ENCODE measurements around the gene NOTUM.
"Not testable (repeated sequence)": the region's sequence is repeated elsewhere in the genome, so short reads cannot be mapped to it uniquely, and the experiment has no call there.

NOTUM gene

DNA sequence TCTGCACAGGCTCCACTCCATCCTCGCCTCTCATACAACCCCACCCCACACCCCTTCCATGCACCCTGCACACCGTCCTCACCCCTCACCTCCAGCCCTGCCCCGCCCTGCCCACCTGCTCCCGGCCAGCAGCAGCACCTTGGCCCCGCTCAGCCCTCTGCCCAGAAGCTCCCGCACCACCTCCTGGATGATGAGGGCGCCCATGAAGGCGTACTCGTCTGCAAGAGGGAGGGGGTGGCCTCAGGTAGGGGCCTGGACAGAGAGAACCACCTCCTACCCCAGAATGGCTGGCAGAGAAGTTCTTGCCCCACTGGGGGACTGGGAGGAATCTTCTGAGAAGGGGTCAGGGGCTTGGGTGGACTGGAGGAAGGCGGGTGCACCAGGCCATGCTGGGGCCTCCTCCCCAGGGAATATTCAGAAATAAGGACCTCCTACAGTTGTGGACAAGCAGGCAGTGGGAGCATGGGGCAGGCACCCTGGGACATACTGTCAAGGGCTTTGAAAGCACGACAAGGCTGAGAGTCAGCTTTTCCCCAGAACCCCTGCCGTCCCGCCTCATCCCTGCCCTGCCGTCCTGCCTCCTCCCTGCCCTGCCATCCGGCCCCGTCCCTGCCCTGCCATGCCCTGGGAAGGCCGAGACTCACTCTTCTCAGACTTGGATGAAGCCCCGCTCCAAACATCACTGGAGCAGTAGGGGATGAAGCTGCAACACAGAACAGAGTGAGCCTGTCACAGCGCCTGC is 3.1 kb downstream of the NOTUM start:
- DNase-seq (ENCODE audit: low spot score), result no peak

DNA sequence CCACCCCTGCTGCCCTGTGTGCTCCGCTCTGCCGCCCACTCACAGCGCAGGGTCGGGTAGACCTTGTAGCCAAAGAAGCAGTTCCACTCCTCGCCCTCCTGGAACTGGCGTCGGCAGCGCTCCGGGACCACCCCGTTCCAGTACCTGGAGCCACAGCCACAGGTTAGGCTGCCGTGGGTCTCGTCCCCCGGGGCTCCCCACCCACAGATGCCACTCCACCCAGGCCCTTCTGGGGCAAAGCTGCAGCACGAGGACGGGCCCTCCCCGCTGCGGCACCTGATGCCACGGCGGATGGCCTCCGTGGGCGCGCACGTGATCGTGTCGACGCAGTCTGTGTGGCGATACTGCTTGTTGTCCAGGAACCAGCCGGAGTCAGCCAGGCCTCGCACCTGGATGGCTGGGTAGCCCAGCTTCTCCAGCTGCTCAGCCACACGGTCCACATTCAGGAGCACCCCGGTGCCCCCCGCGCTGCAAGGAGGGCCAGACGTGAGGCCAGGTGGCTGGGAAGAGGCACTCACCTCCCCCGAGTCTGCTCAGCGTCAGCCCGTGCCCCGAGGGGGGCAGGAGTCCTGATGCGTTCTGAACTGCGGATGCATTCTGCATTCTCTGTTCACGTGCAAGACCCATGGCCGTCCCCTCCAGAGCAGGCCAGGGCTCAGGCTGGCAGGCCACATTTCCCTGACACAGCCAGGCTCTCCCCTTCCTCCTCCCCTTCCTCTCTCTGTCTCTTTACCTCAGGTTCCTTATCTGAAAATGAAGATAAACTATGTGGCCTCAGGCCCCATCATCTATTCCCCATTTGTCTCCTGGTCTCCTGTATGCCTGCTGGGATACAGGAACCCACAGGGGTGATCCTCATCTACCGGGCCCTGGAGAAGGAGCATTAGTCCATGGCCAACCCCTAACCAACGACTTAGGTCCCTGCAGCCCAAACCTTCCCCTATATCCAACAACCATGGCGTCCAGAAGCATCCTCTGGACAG is 4.1 kb downstream of the NOTUM start:
- DNase-seq (ENCODE audit: low spot score), result no peak

DNA sequence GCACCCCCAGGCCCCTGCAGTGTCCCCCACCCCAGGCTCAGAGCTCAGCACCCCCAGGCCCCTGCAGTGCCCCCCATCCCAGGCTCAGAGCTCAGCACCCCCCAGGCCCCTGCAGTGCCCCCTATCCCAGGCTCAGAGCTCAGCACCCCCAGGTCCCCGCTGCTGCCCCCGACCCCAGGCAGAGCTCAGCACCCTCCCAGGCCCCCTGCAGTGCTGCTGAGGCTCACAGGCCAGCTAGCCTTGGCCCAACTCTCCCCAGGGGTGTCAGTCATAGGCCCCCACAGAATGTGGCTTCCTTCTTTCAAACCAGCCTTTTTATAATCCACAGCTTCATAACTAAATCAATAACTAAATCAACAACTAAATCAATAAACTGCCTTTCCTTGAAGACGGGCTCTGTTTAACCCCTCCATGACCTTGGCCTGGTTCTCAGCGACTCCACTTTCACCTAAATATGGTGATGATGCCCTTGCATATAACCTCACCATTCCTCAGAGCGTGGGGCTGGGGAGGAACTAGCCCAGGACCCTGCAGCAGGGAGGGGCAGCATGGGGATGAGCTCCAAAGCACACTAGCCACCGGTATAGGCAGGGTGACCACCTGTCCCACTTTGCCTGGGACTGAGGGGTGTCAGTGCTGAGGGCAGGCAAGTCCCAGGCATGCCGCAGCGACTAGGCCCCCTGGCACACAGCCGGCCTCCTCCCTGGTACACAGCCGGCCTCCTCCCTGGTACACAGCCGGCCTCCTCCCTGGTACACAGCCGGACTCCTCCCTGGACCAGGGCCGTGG is 5.0 kb downstream of the NOTUM start:
- DNase-seq (ENCODE audit: low spot score), result no peak

DNA sequence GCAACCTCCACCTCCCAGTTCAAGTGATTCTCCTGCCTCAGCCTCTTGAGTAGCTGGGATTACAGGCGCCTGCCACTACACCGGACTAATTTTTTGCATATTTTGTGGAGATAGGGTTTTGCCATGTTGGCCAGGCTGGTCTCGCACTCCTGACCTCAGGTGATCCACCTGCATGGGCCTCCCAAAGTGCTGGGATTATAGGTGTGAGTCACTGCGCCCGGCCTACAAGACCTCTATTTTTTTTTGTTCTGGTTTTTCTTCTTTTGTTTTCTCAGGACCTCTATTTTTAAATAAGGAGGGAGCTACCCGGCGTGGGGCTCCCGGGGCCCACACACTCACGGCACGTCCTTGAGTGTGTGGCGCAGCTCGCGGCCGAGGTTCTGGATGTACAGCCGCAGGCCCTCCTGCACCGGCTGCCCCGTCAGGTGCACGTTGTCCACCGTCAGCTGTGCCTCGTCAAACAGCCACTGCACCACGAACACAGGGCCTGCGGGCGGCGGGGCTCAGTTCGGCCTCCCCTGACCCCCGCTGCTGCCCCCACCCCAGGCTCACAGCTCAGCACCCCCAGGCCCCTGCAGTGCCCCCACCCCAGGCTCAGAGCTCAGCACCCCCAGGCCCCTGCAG is 5.8 kb downstream of the NOTUM start:
- DNase-seq (ENCODE audit: low spot score), result no peak

DNA sequence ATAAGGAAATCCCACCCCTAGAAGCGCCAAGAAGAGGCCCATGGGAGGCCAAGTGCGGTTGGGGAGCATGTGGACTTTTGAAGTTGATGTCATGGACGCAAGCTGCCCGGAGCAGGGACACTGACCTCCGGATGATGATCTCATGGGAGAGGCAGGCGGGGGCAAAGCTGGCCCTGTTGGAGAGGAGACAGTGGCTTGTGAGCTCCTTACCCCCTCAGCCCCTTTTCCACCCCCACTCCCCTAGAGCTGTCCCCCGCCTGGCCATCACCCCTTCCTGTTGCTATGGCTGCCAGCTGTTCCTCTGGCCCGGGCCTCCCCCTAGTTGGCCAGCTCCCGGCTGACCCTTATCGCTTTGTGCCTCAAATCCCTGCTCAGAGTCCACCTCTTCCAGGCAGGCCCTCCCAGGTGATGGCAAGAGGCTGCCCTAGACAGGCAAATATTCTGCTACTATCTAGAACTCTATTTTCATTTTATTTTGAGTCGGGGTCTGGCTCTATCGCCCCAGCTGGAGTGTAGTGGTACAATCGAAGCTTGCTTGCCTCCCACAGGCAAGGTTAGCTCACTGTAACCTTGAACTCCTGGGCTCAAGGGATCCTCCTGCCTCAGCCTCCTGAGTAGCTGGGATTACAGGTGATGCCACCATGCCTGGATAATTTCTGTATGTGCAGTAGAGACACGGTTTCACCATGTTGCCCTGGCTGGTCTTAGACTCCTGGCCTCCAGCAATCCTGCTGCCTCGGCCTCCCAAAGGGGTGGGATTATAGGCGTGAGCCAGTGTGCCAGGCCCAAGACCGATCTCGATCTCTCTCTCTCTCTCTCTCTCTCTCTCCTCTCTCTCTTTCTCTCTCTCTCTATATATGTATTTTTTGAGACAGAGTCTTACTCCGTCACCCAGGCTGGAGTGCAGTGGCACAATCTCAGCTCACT is 6.6 kb downstream of the NOTUM start:
- DNase-seq (ENCODE audit: low spot score), result no peak

DNA sequence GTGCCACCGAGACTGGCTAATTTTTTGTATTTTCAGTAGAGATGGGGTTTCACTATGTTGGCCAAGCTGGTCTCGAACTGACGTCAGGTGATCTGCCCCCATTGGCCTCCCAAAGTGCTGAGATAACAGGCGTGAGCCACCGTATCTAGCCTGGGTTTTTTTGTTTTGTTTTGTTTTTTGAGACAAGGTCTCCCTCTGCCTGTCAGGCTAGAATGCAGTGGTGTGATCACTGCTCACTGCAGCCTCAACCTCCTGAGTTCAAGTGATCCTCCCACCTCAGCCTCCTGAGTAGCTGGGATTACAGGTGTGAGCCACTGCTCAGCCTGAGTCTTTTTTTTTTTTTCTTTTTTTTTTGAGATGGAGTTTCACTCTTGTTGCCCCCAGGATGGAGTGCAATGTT is 7.5 kb downstream of the NOTUM start:
- DNase-seq (ENCODE audit: low spot score), result not testable (repeated sequence)

DNA sequence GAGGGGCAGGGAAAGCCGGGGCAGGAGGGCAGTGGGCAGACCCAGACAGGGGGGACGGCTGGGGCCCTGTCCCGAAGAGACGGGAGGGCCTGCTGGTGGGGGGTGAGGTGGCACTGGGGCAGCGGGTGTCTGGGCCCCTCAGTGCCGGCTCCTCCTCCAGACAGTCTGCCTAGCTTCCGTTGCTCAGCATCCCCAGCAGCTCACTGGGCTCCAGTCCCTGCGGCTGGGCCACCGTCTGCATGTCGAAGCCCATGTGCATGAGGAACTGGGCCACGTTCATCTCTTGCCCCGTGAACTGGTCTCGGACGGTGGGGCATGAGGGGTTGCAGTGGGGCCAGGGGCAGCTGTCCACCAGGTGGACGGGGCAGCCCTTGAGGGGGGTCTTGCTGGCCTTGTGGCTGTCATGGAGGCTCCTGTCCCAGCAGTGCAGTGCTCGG is 8.2 kb downstream of the NOTUM start:
- no peak for DNase-seq (ENCODE audit: low spot score)

DNA sequence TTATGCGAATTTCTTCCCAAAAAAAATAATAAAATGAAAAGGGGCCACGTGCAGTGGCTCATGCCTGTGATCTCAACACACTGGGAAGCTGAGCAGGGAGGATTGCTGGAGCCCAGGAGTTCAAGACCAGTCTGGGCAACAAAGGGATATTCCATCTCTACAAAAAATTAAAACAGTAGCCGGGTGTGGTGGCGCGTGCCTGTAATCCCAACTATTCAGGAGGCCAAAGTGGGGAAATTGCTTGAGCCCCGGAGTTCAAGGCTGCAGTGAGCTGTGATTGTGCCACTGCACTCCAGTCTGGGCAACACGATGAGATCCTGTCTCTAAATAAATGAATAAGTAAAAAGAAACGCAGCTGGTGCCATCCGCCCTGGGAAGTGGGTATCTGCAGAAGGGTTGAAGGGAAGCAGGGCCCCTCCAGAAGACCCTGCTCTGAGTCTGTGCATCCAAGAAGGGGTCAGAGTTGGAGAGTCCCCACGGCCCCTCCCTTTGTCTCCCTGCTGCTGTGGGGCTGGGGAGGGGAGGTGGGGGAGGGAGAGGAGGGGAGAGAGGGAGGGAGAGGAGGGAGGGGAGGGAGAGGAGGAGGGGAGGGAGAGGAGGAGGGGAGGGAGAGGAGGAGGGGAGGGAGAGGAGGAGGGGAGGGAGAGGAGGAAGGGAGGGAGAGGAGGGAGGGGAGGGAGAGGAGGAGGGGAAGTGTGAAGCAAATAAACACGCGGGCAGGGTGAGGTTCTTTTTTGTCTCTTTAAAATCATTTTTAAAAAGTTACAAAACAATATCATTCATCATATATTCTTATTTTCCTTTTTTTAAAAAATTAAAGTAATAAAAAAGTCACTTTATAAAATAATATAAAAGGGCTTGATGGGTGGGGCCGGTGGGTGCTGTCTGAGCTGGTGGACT is 9.0 kb downstream of the NOTUM start:
- DNase-seq (ENCODE audit: low spot score), result no peak

DNA sequence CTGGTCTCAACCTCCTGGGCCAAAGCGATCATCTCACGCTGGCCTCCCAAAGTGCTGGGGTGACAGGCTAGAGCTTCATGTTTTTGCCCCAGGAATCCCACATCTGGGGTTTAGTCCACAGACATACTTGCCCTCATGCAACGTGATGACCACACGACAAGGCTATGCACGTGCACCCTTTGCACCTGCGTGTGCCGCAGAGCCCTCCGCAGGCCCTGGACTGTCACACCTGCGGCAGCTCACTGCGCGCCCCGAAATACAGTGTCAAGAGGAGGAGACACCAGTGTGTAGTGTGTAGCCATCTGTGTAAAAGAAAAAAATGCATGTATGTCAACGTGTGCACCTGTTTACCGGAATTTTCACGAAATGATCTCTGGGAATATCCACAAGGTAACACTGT is 10.5 kb downstream of the NOTUM start:
- no peak for DNase-seq (ENCODE audit: low spot score)

DNA sequence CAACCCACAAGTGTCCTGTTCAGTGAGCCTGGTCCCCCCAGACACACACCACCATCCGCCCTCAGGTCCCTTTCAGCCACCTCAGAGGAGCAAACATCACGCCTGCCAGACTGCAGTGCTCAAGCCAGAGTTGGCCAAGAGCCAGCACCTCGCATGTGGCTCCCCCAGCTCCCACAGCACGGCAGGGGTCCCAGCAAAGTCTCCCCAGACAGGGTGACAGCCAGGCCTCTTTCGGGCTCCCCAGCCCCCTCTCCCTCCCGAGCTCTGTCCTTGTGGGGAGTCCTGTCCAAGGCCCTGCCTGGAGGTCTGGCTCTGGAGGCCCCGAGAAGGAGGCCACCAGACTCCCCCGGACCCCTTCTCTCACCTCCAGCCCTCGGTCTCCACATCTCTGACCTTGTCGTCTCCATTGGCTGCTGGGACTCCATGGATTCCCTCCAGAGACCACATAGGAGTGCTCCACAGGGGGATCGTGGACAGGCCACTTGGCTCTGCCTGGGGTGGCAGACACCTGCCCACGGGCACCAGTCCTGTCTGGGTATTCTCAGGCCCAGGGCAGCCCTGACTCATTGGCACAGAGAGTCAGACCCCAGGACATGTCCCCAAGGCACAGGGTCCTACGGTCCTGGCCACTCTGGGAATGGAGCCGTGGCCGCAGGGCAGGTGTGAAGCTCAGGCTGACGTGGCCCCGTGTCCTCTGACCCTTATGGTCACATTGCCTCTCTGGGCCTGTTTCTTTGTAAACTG is 12.2 kb downstream of the NOTUM start:
- no peak for DNase-seq (ENCODE audit: low spot score)

DNA sequence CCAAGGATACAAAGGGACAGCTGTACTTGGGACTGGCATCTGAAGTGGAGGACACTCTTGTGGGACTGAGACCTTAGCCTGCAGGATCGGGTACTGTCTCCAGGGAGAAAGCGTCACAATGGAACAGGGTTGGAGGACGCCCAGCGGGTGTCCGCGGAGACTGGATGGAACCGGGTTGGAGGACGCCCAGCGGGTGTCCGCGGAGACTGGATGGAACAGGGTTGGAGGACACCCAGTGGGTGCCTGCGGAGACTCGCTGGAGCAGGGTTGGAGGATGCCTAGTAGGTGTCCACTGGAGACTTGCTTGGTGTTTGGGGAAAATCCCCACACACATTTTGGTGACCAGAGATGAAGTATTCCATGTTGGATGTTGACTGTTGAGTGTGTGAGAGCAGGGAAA is 13.8 kb downstream of the NOTUM start, which contains the start of gene MYADML2:
MYADML2 (minus strand) TSS at position 45 of the 400 bp plus-strand sequence. CDS start 5,492 bp downstream, outside the sequence.
- DNase-seq (ENCODE audit: low spot score), result no peak

DNA sequence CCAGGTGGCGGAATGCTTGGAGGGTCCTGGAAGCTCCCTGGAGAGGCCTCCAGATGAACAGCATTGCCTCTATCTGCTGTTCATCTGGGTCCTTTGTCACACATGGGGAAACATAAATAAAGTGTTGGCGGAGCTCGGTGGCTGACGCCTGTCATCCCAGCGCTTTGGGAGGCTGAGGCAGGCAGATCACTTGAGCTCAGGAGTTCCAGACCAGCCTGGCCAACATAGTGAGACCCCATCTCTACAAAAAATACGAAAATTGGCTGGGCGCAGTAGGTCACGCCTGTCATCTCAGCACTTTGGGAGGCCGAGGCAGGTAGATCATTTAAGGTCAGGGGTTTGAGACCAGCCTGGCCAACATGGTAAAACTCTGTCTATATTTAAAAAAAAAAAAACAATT is 16.1 kb downstream of the NOTUM start:
- no peak for DNase-seq (ENCODE audit: low spot score)

DNA sequence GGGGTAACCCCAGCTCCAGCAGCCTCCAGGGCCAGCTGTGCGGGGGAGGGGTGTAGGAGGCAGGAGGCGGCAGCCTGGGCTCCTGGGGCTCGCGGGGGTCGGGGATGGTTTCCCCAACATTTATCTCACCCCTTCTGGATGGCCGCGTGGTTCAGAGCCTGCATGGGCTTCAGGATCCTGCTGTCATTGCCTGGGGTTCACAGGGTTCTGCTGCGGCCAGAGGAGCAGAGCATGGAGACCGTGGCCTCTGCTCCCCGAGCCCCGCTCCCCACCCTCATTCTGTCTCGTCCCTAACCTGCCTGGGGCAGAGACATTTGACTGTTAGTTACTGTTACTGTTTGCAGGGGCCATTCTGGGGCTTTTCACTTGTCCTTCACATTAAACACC is 18.8 kb downstream of the NOTUM start:
- no peak for DNase-seq (ENCODE audit: low spot score)

DNA sequence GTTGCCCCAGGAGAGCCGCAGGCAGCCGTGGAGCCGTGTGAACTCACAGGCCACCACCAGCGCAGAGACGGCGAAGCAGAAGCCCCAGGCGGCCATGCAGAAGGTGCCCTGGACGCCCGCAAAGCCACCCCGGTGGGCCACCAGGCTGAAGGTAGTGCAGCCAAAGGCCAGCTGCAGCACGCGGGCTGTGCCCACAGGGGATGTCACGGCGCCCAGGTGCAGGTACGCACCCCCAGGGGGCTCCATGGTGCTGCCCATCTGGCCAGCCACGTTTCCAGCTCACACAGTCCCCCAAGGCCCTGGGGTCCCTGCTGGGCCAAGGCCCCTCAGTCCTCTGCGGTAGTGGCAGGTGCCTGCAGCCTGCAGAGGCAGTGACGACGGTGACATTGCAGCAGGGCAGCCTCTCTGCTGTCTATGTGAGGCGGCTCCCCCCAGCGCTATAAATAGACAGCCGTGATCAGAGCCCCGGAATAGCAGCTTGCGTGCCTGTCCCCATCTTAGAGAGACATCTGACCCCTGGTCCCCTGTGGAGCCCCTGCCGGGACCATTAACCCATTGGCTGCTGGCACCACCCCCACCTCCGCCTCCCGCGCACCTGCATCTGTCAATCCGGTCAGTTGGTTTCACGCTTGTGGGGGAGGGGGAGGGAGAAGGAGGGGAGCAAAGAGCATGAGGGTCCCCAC is 19.4 kb downstream of the NOTUM start:
- no peak for DNase-seq (ENCODE audit: low spot score)

DNA sequence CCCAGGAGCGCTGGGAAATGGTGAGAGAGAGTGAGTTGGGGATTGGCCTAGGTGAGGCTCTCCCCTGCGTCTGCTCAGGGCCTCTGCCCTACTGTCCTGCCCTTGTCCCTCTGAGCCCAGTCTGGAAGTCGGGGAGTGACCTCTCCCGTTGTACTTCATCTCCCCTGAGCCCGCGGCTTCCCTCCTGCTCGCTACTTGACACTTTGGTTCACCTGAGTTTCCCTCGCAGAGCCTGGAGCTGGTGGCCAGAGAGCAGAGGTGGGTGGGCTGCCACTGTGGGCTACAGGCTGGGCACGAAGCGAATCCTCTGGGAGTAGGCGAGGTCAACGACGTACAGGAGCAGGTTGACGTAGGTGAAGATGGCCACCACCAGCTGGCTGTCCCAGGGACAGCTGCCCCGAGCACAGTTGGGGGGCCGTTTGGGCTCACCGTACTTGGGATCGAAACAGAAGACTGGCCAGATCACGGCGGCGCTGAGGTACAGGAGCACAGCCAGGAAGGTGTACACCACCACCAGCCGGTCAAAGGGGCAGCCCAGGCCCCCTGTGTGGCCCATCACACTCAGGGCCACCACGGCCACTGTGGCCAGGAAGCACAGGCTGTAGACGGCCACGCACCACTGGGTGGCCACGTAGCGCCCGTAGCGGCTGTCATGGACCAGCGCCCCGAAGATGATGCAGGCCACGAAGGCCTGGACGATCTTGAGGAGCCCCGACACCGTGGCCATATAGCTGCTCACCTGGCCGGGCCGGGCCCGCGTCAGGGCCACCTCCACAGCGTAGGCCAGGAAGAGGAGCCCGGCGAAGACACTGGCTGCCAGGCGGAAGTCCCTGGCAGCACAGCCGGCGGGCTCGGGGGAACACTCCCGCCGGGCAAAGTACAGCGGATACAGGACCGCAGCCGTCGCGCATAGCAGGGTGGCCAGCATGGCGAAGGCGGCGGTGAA is 20.2 kb downstream of the NOTUM start:
- DNase-seq (ENCODE audit: low spot score), result no peak

DNA sequence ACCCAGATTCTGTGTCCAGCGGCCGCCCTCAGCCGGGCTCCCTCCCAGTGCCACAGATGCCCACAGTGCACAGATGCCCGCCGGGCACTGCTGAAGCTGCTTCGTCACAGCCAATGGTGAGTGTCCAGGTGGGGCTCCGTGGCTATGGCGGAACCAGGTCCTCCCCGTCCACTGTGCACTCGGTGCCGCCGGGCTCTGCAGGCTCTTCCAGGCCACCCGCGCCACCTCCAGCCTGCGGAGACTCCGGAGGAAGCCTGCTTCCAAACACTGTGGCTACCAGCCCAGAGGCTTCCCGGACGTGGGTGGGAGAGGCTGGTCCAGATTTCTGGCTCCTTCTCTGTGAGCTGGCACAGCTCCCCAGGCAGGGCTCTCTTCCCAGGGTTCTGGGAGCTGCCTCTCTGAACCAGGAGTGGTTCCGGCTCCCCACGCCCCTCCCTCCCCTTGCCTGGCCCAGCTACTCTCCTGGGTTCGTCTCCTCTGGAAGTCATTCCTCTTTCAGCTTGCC is 21.1 kb downstream of the NOTUM start:
- no peak for DNase-seq (ENCODE audit: low spot score)

DNA sequence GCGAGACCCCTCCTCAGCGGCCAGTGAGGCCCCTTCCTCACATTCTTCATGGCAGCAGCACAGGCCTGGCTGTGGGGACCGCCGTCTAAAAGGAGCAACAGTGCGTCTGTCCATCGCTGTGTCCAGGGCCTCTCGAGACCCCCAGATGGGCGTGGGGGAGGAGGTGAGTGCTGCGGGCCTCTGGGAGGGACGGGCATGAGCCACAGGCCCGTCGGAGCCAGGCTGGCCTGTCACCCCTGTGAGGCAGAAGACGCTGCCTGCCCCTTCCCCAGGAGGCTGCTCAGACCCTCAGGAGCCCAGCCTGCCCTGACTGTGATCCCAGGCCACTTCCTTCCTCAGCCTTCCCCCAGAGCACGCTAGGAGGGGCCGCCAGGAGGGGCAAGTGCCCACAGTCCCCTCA is 21.8 kb downstream of the NOTUM start:
- DNase-seq (ENCODE audit: low spot score), result no peak

Data from CD4-positive, alpha-beta T cell treated with Interleukin-15 for 4 hours (primary cell).